Activated CD8-positive, alpha-beta T cell treated with anti-CD3 and anti-CD28 coated beads for 36 hours (primary cell): ENCODE data around the gene CCDC141. TPM values are rescaled to one million over a fixed set of nuclear protein-coding genes. Genes with fewer than 3 reads are reported as not detected.

ENCODE experiments used
- ATAC-seq: fragments of 200-7000 bp; cut with Tn5 transposase; one replicate; pipeline ENCODE4 v1.10.0; 2021; ENCODE audit warnings: mild to moderate bottlenecking, moderate library complexity
- CTCF ChIA-PET: fragments of 350-600 bp; sonication (Branson Sonifier 250); formaldehyde crosslinking; loops from one replicate; lab custom pipeline; 2021; ENCODE audit warnings: antibody characterized with exemption; lab: Charles Lee
- POLR2A ChIA-PET: fragments of 350-600 bp; sonication (Branson Sonifier 250); formaldehyde crosslinking; loops from one replicate; lab custom pipeline; 2021; ENCODE audit warnings: antibody characterized with exemption; lab: Charles Lee
- DNase-seq: peaks from one replicate; pipeline ENCODE4 v3.0.0-alpha.2; 2020
- H3K27ac Mint-ChIP-seq: one replicate; pipeline ENCODE4 v1.8.0; 2021; ENCODE audit warnings: mild to moderate bottlenecking, mixed read lengths
- H3K27me3 Mint-ChIP-seq: one replicate; pipeline ENCODE4 v1.8.0; 2021; ENCODE audit warnings: mixed read lengths
- H3K36me3 Mint-ChIP-seq: one replicate; pipeline ENCODE4 v1.8.0; 2021; ENCODE audit warnings: low read depth, mixed read lengths
- H3K4me1 Mint-ChIP-seq: one replicate; pipeline ENCODE4 v1.8.0; 2021; ENCODE audit warnings: low read depth, mixed read lengths
- H3K4me3 Mint-ChIP-seq: one replicate; pipeline ENCODE4 v1.8.0; 2021; ENCODE audit warnings: mild to moderate bottlenecking, moderate library complexity, mixed read lengths
- H3K9me3 Mint-ChIP-seq: one replicate; pipeline ENCODE4 v1.8.0; 2021; ENCODE audit warnings: mixed read lengths
- CTCF ChIP-seq: fragments of 200-600 bp; IDR thresholded peaks from one replicate; pipeline ENCODE4 v1.8.0; 2022; ENCODE audit warnings: antibody characterized with exemption, mild to moderate bottlenecking
- intact Hi-C: fragments of 100-400 bp; cut with micrococcal nuclease; formaldehyde crosslinking; loops from one replicate; pipeline ENCODE4 v1.10.0; 2022
- total RNA-seq, 2 experiments: library from RNA; stranded (reverse); gene quantifications; one replicate each; pipeline ENCODE4 v1.2.3, GENCODE V29; 2021

CCDC141 gene
- total RNA-seq, 2 experiments from 2014 or later = 6.5 to 7.8 TPM

GRCh38 chr2:178913049-178913441 is 136.9 kb downstream of the CCDC141 start:
- no peaks in the 10 kb centered on the region for H3K27me3 Mint-ChIP-seq
- no peaks in the 10 kb centered on the region for H3K36me3 Mint-ChIP-seq
- ChIA-PET POLR2A (interaction anchor here (0.8 kb wide), 1 partner anchor 24 kb away, joined by 3 read pairs; no protein-coding TSS in a partner anchor), CTCF (interaction anchor here (0.9 to 5.6 kb wide), 9 partner anchors 9 to 217 kb away, joined by 3 to 36 read pairs (median 7); no protein-coding TSS in a partner anchor)
- ATAC-seq (no peak), DNase-seq (no peak)
- peaks cover 7% of the 10 kb centered on the region for H3K4me1 Mint-ChIP-seq
- intact Hi-C loops = loop anchor here (5.0 to 10.0 kb wide), 2 partner anchors 121 to 148 kb away; no protein-coding TSS in a partner anchor
- no peak overlapping the region for H3K27ac Mint-ChIP-seq
- H3K4me3 Mint-ChIP-seq = no peak overlapping the region
- no peak for TF ChIP-seq CTCF
- H3K9me3 Mint-ChIP-seq = no peaks in the 10 kb centered on the region

- ATAC-seq = peak; percentile 75
- H3K27me3 Mint-ChIP-seq = no peaks in the 10 kb centered on the region
- H3K27ac Mint-ChIP-seq = peak overlapping the region; percentile 7
- intact Hi-C loops = loop anchor here (5.0 to 10.0 kb wide), 2 partner anchors 120 to 148 kb away; no protein-coding TSS in a partner anchor
- ChIA-PET POLR2A (no interaction called here), CTCF (interaction anchor here (1.3 to 5.6 kb wide), 6 partner anchors 18 to 217 kb away, joined by 3 to 36 read pairs (median 12); no protein-coding TSS in a partner anchor)
- H3K4me1 Mint-ChIP-seq = peaks cover 7% of the 10 kb centered on the region
- no peaks in the 10 kb centered on the region for H3K36me3 Mint-ChIP-seq
- DNase-seq = no peak
- TF ChIP-seq CTCF = no peak
- no peak overlapping the region for H3K4me3 Mint-ChIP-seq
- H3K9me3 Mint-ChIP-seq = no peaks in the 10 kb centered on the region
Measured at GRCh38 chr2:178912416-178913048, 137.4 kb downstream of the CCDC141 start.

GRCh38 chr2:178911039-178911438 is 138.9 kb downstream of the CCDC141 start:
- Mint-ChIP-seq H3K9me3 (no peaks in the 10 kb centered on the region), H3K4me1 (peaks cover 7% of the 10 kb centered on the region), H3K36me3 (no peaks in the 10 kb centered on the region), H3K27me3 (no peaks in the 10 kb centered on the region), H3K4me3 (no peak overlapping the region), H3K27ac (no peak overlapping the region)
- ChIA-PET POLR2A (no interaction called here), CTCF (interaction anchor here (1.3 to 5.6 kb wide), 8 partner anchors 9 to 219 kb away, joined by 4 to 36 read pairs (median 8); no protein-coding TSS in a partner anchor)
- no peak for ATAC-seq
- no peak for DNase-seq
- no peak for TF ChIP-seq CTCF
- intact Hi-C loops = loop anchor here (5.0 to 10.0 kb wide), 2 partner anchors 119 to 146 kb away; no protein-coding TSS in a partner anchor

- DNase-seq (no peak), ATAC-seq (no peak)
- H3K27me3 Mint-ChIP-seq = no peaks in the 10 kb centered on the region
- H3K4me3 Mint-ChIP-seq = no peak overlapping the region
- no peak for TF ChIP-seq CTCF
- peaks cover 7% of the 10 kb centered on the region for H3K4me1 Mint-ChIP-seq
- peaks cover 1% of the 10 kb centered on the region for H3K36me3 Mint-ChIP-seq
- H3K9me3 Mint-ChIP-seq = no peaks in the 10 kb centered on the region
- ChIA-PET CTCF (interaction anchor here (1.1 to 2.7 kb wide), 7 partner anchors 10 to 220 kb away, joined by 3 to 17 read pairs (median 4); no protein-coding TSS in a partner anchor), POLR2A (no interaction called here)
- no peak overlapping the region for H3K27ac Mint-ChIP-seq
- intact Hi-C loops = loop anchor here (5.0 to 10.0 kb wide), 2 partner anchors 118 to 145 kb away; no protein-coding TSS in a partner anchor
Measured at GRCh38 chr2:178910005-178910404, 139.9 kb downstream of the CCDC141 start.

GRCh38 chr2:178909507-178909906 is 140.4 kb downstream of the CCDC141 start:
- no peak for TF ChIP-seq CTCF
- Mint-ChIP-seq H3K4me1 (peaks cover 7% of the 10 kb centered on the region), H3K27me3 (no peaks in the 10 kb centered on the region), H3K9me3 (no peaks in the 10 kb centered on the region), H3K36me3 (peaks cover 5% of the 10 kb centered on the region), H3K4me3 (no peak overlapping the region), H3K27ac (no peak overlapping the region)
- DNase-seq (no peak), ATAC-seq (no peak)
- ChIA-PET POLR2A (no interaction called here), CTCF (interaction anchor here (1.1 to 2.6 kb wide), 5 partner anchors 11 to 220 kb away, joined by 3 to 9 read pairs (median 4); no protein-coding TSS in a partner anchor)
- intact Hi-C loops = no loop called here
